ENCODE results near the gene VASP.

GRCh38 chr19:45564131-45564780 lies 57.0 kb downstream of the VASP start:
- TF ChIP-seq POLR2A (IDR thresholded peaks at IDR 0.05; ENCODE audit: low read length) (no peak), GATA1 (IDR thresholded peaks at IDR 0.05; ENCODE audit: low read depth, low read length) (no peak)
